ENCODE data around the gene PTPN5. TPM values are rescaled to one million over a fixed set of nuclear protein-coding genes. Genes with fewer than 3 reads are reported as not detected.

The PTPN5 gene
- total RNA-seq, 1 donor from 2014 or later: 6.7 TPM

GRCh38 chr11:18768472-18768901 lies 23.1 kb downstream of the PTPN5 start:
- Histone ChIP-seq H3K27me3 (no peaks in the 10 kb centered on the region), H3K4me3 (no peak overlapping the region), H3K36me3 (no peaks in the 10 kb centered on the region), H3K27ac (peak overlapping the region; percentile 19 to 57), H3K4me1 (no peaks in the 10 kb centered on the region), H3K9me3 (no peaks in the 10 kb centered on the region)
- TF ChIP-seq CTCF (IDR thresholded peaks at IDR 0.05): no peak
- DNase-seq (ENCODE audit: low spot score in 2 of 2): no peak
- intact Hi-C loops (cut with DNase I): no loop called here

GRCh38 chr11:18766015-18766414 lies 25.6 kb downstream of the PTPN5 start:
- Histone ChIP-seq H3K4me3 (no peak overlapping the region), H3K27me3 (no peaks in the 10 kb centered on the region), H3K36me3 (no peaks in the 10 kb centered on the region), H3K27ac (no peak overlapping the region), H3K9me3 (no peaks in the 10 kb centered on the region), H3K4me1 (no peaks in the 10 kb centered on the region)
- intact Hi-C loops (cut with DNase I): no loop called here
- DNase-seq (ENCODE audit: low spot score in 2 of 2): no peak
- TF ChIP-seq CTCF (IDR thresholded peaks at IDR 0.05): no peak

- no peaks in the 10 kb centered on the region for H3K36me3 ChIP-seq
- H3K27me3 ChIP-seq: no peaks in the 10 kb centered on the region
- no peaks in the 10 kb centered on the region for H3K9me3 ChIP-seq
- no peaks in the 10 kb centered on the region for H3K4me1 ChIP-seq
- no peak for DNase-seq (ENCODE audit: low spot score in 2 of 2)
- H3K4me3 ChIP-seq: no peak overlapping the region
- intact Hi-C loops (cut with DNase I): no loop called here
- TF ChIP-seq CTCF (IDR thresholded peaks at IDR 0.05): no peak
- H3K27ac ChIP-seq: no peak overlapping the region
Measured at GRCh38 chr11:18765554-18765953, 26.0 kb downstream of the PTPN5 start.

- Histone ChIP-seq H3K4me1 (no peaks in the 10 kb centered on the region), H3K4me3 (no peak overlapping the region), H3K36me3 (no peaks in the 10 kb centered on the region), H3K27me3 (no peaks in the 10 kb centered on the region), H3K9me3 (no peaks in the 10 kb centered on the region), H3K27ac (no peak overlapping the region)
- no peak for TF ChIP-seq CTCF (IDR thresholded peaks at IDR 0.05)
- intact Hi-C loops (cut with DNase I): no loop called here
- no peak for DNase-seq (ENCODE audit: low spot score in 2 of 2)
Measured at GRCh38 chr11:18761741-18762140, 29.9 kb downstream of the PTPN5 start.

- intact Hi-C loops (cut with DNase I): no loop called here
- Histone ChIP-seq H3K4me1 (no peaks in the 10 kb centered on the region), H3K4me3 (no peak overlapping the region), H3K9me3 (no peaks in the 10 kb centered on the region), H3K27me3 (no peaks in the 10 kb centered on the region), H3K36me3 (no peaks in the 10 kb centered on the region), H3K27ac (no peak overlapping the region)
- no peak for DNase-seq (ENCODE audit: low spot score in 2 of 2)
- no peak for TF ChIP-seq CTCF (IDR thresholded peaks at IDR 0.05)
Measured at GRCh38 chr11:18761144-18761543, 30.5 kb downstream of the PTPN5 start.

- intact Hi-C loops (cut with DNase I): no loop called here
- DNase-seq (ENCODE audit: low spot score in 2 of 2): no peak
- Histone ChIP-seq H3K36me3 (no peaks in the 10 kb centered on the region), H3K4me3 (no peak overlapping the region), H3K27ac (no peak overlapping the region), H3K27me3 (no peaks in the 10 kb centered on the region), H3K4me1 (no peaks in the 10 kb centered on the region), H3K9me3 (no peaks in the 10 kb centered on the region)
- TF ChIP-seq CTCF (IDR thresholded peaks at IDR 0.05): no peak
Measured at GRCh38 chr11:18757811-18758210, 33.8 kb downstream of the PTPN5 start.

All from ascending aorta (tissue), 2 donors.